Nephron progenitor cell (in vitro differentiated cells): ENCODE data around the gene RGMA.

Source experiments
- DNase-seq: peaks from one replicate; pipeline ENCODE4 v3.0.0; 2021
- H3K27ac Mint-ChIP-seq: 2 replicates; pipeline ENCODE4 v1.8.0; 2021; ENCODE audit warnings: mild to moderate bottlenecking, moderate library complexity, mixed read lengths
- H3K27me3 Mint-ChIP-seq: 2 replicates; pipeline ENCODE4 v1.8.0; 2021; ENCODE audit warnings: mild to moderate bottlenecking, low read depth, mixed read lengths; ENCODE audit not compliant: poor library complexity
- H3K36me3 Mint-ChIP-seq: 2 replicates; pipeline ENCODE4 v1.8.0; 2021; ENCODE audit warnings: low read depth, mixed read lengths
- H3K4me1 Mint-ChIP-seq: 2 replicates; pipeline ENCODE4 v1.8.0; 2021; ENCODE audit warnings: mixed read lengths
- H3K4me3 Mint-ChIP-seq: 2 replicates; pipeline ENCODE4 v1.8.0; 2021; ENCODE audit warnings: mild to moderate bottlenecking, moderate library complexity, mixed read lengths
- H3K9me3 Mint-ChIP-seq: 2 replicates; pipeline ENCODE4 v1.8.0; 2021; ENCODE audit warnings: mild to moderate bottlenecking, moderate library complexity, mixed read lengths
- TF ChIP-seq, protein P1 (sequence below): fragments of 200-600 bp; sonication (generic); IDR thresholded peaks from 2 replicates; pipeline ENCODE4 v1.5.0; 2021; ENCODE audit warnings: antibody characterized with exemption

Gene RGMA

DNA sequence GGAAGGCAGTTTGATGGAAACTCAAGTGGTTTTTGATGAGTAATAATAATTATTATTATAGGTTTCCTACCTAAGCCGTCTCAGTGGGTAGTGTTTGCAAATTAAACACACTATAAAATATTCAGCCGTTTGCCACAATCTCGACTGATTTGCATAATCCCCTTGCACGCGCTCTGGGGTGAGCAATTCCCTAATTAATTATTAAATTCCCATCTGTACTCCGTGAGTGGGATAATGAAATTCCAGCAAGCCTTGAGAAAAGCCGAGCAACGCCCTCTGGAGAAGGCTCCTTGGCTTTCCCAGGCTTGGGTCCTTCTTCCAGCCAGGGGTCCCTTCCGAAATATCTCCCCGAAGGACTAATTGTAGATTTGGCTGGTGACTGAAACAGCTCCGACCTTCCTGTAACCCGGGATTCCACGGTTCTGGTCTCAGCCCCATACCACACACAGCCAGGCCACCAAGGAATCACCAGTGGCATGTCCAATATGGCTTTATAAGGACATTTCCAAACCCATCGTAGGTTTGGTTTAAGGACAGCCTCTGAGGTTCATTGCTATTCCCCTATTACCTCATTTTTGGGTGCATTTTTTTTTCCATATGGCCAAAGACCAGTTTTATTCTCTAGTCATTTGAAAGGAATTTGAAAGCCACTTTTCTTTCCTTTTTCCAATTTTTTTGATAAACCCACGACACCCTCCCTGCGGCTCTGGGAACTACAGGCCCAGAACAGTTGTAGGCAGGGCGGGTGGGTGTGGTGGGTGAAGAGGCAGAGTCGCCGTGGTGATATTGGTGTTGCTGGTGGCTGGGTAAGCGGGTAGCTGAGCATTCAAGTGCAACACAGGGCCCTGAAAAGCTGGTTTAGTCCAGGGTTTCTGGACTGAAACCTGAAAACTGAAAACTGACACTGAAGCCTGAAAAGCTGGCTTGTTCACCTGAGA is 33.2 kb upstream of the RGMA start:
- Mint-ChIP-seq H3K27ac (no peak overlapping the region), H3K4me1 (peaks cover 9% of the 10 kb centered on the region), H3K9me3 (peaks cover 4% of the 10 kb centered on the region), H3K4me3 (no peak overlapping the region), H3K27me3 (peaks cover 25% of the 10 kb centered on the region), H3K36me3 (no peaks in the 10 kb centered on the region)
- no peak for DNase-seq
- TF ChIP-seq, protein P1, sequence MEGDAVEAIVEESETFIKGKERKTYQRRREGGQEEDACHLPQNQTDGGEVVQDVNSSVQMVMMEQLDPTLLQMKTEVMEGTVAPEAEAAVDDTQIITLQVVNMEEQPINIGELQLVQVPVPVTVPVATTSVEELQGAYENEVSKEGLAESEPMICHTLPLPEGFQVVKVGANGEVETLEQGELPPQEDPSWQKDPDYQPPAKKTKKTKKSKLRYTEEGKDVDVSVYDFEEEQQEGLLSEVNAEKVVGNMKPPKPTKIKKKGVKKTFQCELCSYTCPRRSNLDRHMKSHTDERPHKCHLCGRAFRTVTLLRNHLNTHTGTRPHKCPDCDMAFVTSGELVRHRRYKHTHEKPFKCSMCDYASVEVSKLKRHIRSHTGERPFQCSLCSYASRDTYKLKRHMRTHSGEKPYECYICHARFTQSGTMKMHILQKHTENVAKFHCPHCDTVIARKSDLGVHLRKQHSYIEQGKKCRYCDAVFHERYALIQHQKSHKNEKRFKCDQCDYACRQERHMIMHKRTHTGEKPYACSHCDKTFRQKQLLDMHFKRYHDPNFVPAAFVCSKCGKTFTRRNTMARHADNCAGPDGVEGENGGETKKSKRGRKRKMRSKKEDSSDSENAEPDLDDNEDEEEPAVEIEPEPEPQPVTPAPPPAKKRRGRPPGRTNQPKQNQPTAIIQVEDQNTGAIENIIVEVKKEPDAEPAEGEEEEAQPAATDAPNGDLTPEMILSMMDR = no peak

DNA sequence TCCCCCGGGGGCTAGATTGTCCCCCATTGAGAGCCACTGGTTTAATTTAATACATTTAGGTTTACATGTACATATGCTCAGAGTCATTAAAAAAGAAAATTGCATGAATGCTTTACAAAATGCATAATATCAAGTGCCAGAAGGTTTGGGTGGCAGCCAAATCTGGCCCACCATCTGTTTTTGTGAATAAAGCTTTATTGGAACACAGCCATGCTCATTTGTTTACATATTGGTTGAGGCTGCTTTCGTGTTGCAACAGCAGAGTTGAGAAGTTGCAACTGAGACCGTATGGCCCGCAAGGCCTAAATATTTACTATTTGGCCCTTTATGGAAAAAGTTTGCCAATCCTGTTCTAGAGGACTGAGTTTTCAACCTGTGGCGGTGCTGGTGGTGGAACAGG is 32.1 kb upstream of the RGMA start:
- Mint-ChIP-seq H3K27me3 (peaks cover 27% of the 10 kb centered on the region), H3K4me3 (no peak overlapping the region), H3K36me3 (no peaks in the 10 kb centered on the region), H3K27ac (no peak overlapping the region), H3K4me1 (peaks cover 4% of the 10 kb centered on the region), H3K9me3 (peaks cover 4% of the 10 kb centered on the region)
- TF ChIP-seq, protein P1 = no peak
- DNase-seq = no peak

DNA sequence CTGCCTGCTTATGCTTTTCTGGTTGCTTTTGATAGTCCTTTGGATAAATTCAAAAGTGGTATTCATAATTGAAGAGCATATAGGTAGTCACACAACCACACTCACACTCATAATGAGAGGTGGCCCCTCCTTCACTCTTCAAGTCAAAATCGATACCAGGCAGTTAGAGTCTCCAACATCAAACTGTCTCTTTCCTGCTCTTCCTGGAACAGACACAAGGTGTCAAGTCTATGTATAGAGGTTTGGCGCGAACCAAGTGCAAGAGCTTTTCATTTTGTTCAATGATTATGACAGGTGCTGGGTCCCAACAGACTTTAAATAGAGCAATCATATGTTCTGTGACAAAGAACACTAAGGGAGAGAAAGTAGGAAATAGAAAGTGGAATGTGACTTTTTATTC is 29.9 kb upstream of the RGMA start:
- TF ChIP-seq, protein P1 = no peak
- H3K36me3 Mint-ChIP-seq = no peaks in the 10 kb centered on the region
- no peaks in the 10 kb centered on the region for H3K4me1 Mint-ChIP-seq
- H3K4me3 Mint-ChIP-seq = no peak overlapping the region
- H3K27me3 Mint-ChIP-seq = peaks cover 27% of the 10 kb centered on the region
- no peak overlapping the region for H3K27ac Mint-ChIP-seq
- H3K9me3 Mint-ChIP-seq = no peaks in the 10 kb centered on the region
- no peak for DNase-seq

DNA sequence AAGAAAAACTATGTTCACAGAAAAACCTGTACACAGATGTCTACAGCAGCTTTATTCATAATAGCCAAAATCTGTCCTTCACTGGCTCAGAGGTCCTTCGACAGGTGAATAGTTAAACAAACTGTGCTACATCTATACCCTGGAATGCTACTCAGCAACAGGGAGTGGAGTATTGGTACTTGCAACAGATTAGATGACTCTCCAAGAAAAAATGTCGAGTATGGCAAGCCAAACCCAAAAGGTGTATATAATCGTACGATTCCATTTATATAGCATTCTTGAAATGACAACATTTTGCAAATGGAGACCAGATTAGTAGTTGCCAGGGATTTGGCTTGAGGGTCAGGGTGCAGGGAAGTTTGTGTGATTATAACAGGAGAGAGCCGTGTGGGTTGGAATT is 22.4 kb upstream of the RGMA start:
- H3K9me3 Mint-ChIP-seq = no peaks in the 10 kb centered on the region
- DNase-seq = no peak
- no peaks in the 10 kb centered on the region for H3K36me3 Mint-ChIP-seq
- H3K4me1 Mint-ChIP-seq = peaks cover 16% of the 10 kb centered on the region
- peaks cover 54% of the 10 kb centered on the region for H3K27me3 Mint-ChIP-seq
- no peak overlapping the region for H3K27ac Mint-ChIP-seq
- no peak overlapping the region for H3K4me3 Mint-ChIP-seq
- TF ChIP-seq, protein P1 = no peak

DNA sequence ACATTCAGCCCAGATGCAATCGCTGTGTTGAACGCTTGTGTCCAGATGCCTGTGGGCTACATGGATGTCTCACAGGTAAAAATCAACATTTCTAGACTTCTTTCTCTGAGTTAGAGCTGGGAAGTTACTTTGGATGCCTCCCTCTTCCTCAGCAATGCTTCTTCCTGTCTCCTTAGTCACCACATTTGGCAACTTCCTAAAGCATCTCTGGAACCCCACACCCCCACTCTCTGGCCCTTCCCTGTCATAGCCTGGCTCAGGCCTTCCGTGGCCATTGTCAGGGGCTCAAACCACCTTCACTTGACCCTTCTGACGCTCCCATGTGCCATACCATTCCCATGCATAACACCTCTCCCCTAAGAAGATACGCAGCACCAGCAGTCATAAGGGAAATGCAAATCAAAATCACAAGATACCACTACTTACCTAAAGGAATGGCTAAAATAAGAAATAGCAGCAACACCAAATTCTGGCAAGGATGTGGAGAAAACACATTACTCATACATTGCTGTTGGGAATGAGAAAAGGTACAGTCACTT is 21.6 kb upstream of the RGMA start:
- H3K4me3 Mint-ChIP-seq = peak overlapping the region; percentile 6
- H3K27me3 Mint-ChIP-seq = peaks cover 63% of the 10 kb centered on the region
- H3K27ac Mint-ChIP-seq = no peak overlapping the region
- DNase-seq = no peak
- H3K36me3 Mint-ChIP-seq = no peaks in the 10 kb centered on the region
- peaks cover 16% of the 10 kb centered on the region for H3K4me1 Mint-ChIP-seq
- TF ChIP-seq, protein P1 = no peak
- H3K9me3 Mint-ChIP-seq = no peaks in the 10 kb centered on the region
